ENCODE measurements around the gene GCC1.

GRCh38 chr7:127571741-127572505 is 13.5 kb downstream of the GCC1 start:
- TF ChIP-seq POLR2AphosphoS5 (IDR thresholded peaks at IDR 0.05) (no peak), POLR2A (IDR thresholded peaks at IDR 0.05) (no peak), CTCF (IDR thresholded peaks at IDR 0.05) (no peak), EP300 (IDR thresholded peaks at IDR 0.05) (no peak)

All from sigmoid colon (tissue), 4 donors.